Chondrocyte (in vitro differentiated cells): ENCODE results near the gene NDRG3. TPM values are rescaled to one million over a fixed set of nuclear protein-coding genes. Genes with fewer than 3 reads are reported as not detected.

Experiments used
- DNase-seq: peaks from one replicate; pipeline ENCODE4 v3.0.0; 2021; ENCODE audit warnings: mixed read lengths, low spot score
- H3K27ac Mint-ChIP-seq: one replicate; pipeline ENCODE4 v1.8.0; 2021; ENCODE audit warnings: mild to moderate bottlenecking, moderate library complexity, mixed read lengths; ENCODE audit not compliant: unreplicated experiment
- H3K27me3 Mint-ChIP-seq: 2 replicates; pipeline ENCODE4 v1.8.0; 2021; ENCODE audit warnings: low read depth, mixed read lengths
- H3K36me3 Mint-ChIP-seq: 2 replicates; pipeline ENCODE4 v1.8.0; 2021; ENCODE audit warnings: low read depth, mixed read lengths
- H3K4me1 Mint-ChIP-seq: 2 replicates; pipeline ENCODE4 v1.8.0; 2021; ENCODE audit warnings: low read depth, mild to moderate bottlenecking, mixed read lengths
- H3K4me3 Mint-ChIP-seq: one replicate; pipeline ENCODE4 v1.8.0; 2021; ENCODE audit warnings: mild to moderate bottlenecking, moderate library complexity, mixed read lengths; ENCODE audit not compliant: unreplicated experiment
- H3K9me3 Mint-ChIP-seq: 2 replicates; pipeline ENCODE4 v1.8.0; 2021; ENCODE audit warnings: low read depth, mixed read lengths
- CTCF ChIP-seq: fragments of 200-600 bp; sonication (generic); IDR thresholded peaks from 2 replicates; pipeline ENCODE4 v1.5.0; 2021; ENCODE audit warnings: antibody characterized with exemption, mild to moderate bottlenecking, moderate library complexity
- total RNA-seq: library from RNA; stranded (reverse); gene quantifications from 3 replicates; pipeline ENCODE4 v1.2.1, GENCODE V29; 2021

The NDRG3 gene
- total RNA-seq, 1 donor from 2014 or later, result 27.6 TPM

- no peak for TF ChIP-seq CTCF
- no peaks in the 10 kb centered on the region for H3K27me3 Mint-ChIP-seq
- no peak for DNase-seq
- H3K36me3 Mint-ChIP-seq, result peaks cover 26% of the 10 kb centered on the region
- no peaks in the 10 kb centered on the region for H3K4me1 Mint-ChIP-seq
- H3K9me3 Mint-ChIP-seq, result no peaks in the 10 kb centered on the region
- no peak overlapping the region for H3K27ac Mint-ChIP-seq
- no peak overlapping the region for H3K4me3 Mint-ChIP-seq
These were observed 40.8 kb upstream of the NDRG3 start for GRCh38 chr20:36786663-36787062.

- H3K4me1 Mint-ChIP-seq, result no peaks in the 10 kb centered on the region
- peaks cover 24% of the 10 kb centered on the region for H3K36me3 Mint-ChIP-seq
- DNase-seq, result no peak
- H3K9me3 Mint-ChIP-seq, result no peaks in the 10 kb centered on the region
- no peak overlapping the region for H3K27ac Mint-ChIP-seq
- H3K27me3 Mint-ChIP-seq, result no peaks in the 10 kb centered on the region
- H3K4me3 Mint-ChIP-seq, result no peak overlapping the region
- TF ChIP-seq CTCF, result no peak
These were observed 40.4 kb upstream of the NDRG3 start for GRCh38 chr20:36786246-36786645.

- H3K4me1 Mint-ChIP-seq, result no peaks in the 10 kb centered on the region
- no peaks in the 10 kb centered on the region for H3K27me3 Mint-ChIP-seq
- H3K4me3 Mint-ChIP-seq, result no peak overlapping the region
- no peak for TF ChIP-seq CTCF
- no peaks in the 10 kb centered on the region for H3K9me3 Mint-ChIP-seq
- H3K36me3 Mint-ChIP-seq, result peaks cover 24% of the 10 kb centered on the region
- no peak for DNase-seq
- H3K27ac Mint-ChIP-seq, result no peak overlapping the region
These were observed 39.4 kb upstream of the NDRG3 start for GRCh38 chr20:36785308-36785707.

- Mint-ChIP-seq H3K9me3 (no peaks in the 10 kb centered on the region), H3K36me3 (peaks cover 24% of the 10 kb centered on the region), H3K4me1 (no peaks in the 10 kb centered on the region), H3K27ac (no peak overlapping the region), H3K4me3 (no peak overlapping the region), H3K27me3 (no peaks in the 10 kb centered on the region)
- no peak for TF ChIP-seq CTCF
- no peak for DNase-seq
These were observed 39.0 kb upstream of the NDRG3 start for GRCh38 chr20:36784900-36785299.

GRCh38 chr20:36784116-36784515 is 38.2 kb upstream of the NDRG3 start:
- no peak overlapping the region for H3K4me3 Mint-ChIP-seq
- no peaks in the 10 kb centered on the region for H3K4me1 Mint-ChIP-seq
- TF ChIP-seq CTCF, result no peak
- H3K27ac Mint-ChIP-seq, result no peak overlapping the region
- H3K36me3 Mint-ChIP-seq, result peaks cover 24% of the 10 kb centered on the region
- no peaks in the 10 kb centered on the region for H3K27me3 Mint-ChIP-seq
- no peaks in the 10 kb centered on the region for H3K9me3 Mint-ChIP-seq
- DNase-seq, result no peak
